ENCODE results near the gene GAB2.

The GAB2 gene

DNA sequence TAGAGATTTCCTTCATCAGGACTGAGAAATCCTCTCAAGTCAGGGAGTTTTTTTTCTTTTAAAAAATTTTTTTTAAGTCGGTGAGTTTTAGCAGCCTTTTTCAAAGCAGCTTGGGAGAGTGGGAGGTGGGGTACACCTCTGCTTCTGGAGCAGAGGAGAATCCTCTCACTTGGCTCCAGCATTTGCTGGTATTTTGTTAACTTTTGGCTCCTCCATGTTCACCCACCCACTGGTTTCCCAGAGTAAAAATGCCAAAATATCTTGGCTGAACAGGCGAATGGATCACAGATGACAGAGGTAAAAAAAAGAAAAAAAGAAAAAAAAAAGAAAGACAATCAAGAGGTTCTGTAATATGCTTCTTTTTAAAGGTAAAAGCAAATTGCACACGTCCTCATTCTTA is 68.0 kb downstream of the GAB2 start:
- no peak for DNase-seq (ENCODE audit: extremely low read depth, low read depth)
- TF ChIP-seq, protein P1, sequence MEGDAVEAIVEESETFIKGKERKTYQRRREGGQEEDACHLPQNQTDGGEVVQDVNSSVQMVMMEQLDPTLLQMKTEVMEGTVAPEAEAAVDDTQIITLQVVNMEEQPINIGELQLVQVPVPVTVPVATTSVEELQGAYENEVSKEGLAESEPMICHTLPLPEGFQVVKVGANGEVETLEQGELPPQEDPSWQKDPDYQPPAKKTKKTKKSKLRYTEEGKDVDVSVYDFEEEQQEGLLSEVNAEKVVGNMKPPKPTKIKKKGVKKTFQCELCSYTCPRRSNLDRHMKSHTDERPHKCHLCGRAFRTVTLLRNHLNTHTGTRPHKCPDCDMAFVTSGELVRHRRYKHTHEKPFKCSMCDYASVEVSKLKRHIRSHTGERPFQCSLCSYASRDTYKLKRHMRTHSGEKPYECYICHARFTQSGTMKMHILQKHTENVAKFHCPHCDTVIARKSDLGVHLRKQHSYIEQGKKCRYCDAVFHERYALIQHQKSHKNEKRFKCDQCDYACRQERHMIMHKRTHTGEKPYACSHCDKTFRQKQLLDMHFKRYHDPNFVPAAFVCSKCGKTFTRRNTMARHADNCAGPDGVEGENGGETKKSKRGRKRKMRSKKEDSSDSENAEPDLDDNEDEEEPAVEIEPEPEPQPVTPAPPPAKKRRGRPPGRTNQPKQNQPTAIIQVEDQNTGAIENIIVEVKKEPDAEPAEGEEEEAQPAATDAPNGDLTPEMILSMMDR (IDR thresholded peaks at IDR 0.05; ENCODE audit: low read depth, low read length), result no peak

DNA sequence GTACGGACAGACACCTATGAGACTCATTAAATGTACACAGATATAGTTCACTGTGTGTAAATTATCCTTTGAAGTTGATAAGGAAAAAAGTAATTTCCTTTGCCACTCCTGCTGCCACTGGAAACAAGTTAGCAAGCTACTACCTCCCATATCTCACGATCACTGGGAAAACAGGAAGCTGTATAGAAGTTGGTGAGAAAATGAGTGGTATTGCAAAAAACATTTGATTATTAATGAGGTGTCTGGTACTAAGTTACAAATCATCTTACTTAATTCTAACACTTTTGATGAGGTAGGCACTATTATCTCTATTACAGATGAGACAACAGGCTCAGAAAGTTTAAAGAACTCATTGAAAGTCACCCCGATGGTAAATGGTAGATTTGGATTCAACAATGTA is 68.5 kb downstream of the GAB2 start:
- DNase-seq (ENCODE audit: extremely low read depth, low read depth), result no peak
- TF ChIP-seq, protein P1 (IDR thresholded peaks at IDR 0.05; ENCODE audit: low read depth, low read length), result no peak

DNA sequence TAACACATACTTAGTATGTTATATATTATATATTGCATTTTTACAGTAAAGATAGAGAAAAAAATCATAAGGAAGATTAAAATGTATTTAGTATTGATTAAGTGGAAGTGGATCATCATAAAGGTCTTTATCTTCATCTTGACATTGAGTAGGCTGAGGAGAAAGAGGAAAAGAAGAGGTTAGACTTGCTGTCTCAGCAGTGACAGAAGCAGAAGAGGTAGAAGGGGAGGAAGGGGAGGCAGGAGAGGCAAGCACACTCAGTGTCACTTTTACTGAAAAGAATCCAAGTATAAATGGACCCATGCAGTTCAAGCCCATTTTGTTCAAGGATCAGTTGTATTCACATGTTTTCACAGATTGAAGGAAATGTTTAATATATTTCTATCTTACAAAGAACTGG is 69.7 kb downstream of the GAB2 start:
- TF ChIP-seq, protein P1 (IDR thresholded peaks at IDR 0.05; ENCODE audit: low read depth, low read length), result no peak
- no peak for DNase-seq (ENCODE audit: extremely low read depth, low read depth)

DNA sequence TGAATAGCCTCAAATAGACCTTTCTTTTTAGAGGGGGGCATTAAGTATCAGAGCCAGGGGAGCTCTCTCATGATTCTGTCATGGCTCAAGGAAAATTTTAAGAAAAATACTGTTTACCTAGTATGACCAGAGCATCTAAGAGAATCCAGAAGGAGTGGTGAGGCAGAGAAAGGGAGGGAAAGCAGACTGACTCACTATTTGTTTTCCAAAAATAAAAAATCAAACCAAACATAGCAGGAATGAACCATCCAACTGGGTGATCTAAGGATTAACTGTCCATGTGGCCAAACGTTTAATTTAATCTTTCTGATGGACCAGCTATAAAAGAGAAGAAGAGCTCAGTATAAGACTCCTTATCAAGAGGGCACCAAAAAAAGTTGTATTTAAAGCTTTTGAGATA is 70.8 kb downstream of the GAB2 start:
- TF ChIP-seq, protein P1 (IDR thresholded peaks at IDR 0.05; ENCODE audit: low read depth, low read length), result no peak

DNA sequence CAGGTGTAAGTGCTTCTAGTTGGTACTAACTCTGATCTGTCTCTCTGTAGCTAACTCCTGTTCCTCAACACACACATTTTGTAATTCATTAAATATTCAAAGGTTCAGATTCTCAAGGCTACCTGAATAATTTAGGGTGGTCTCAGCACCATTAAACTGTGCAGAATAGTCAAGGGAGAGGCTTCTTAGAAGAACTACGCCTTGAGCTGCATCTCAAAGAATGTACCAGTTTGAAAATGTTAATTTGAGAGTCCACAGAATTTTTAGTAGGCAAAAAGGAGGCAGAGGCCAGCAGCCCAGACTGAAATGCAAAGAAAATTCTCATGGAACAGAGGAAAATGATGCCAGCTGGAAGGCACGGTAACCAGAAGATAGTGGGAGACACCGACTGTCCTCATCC is 72.2 kb downstream of the GAB2 start:
- TF ChIP-seq, protein P1 (IDR thresholded peaks at IDR 0.05; ENCODE audit: low read depth, low read length), result no peak
- no peak for DNase-seq (ENCODE audit: extremely low read depth, low read depth)

More for the DNA sequence above, 70.8 kb downstream of the GAB2 start:
- no peak for DNase-seq (ENCODE audit: extremely low read depth, low read depth)

DNA sequence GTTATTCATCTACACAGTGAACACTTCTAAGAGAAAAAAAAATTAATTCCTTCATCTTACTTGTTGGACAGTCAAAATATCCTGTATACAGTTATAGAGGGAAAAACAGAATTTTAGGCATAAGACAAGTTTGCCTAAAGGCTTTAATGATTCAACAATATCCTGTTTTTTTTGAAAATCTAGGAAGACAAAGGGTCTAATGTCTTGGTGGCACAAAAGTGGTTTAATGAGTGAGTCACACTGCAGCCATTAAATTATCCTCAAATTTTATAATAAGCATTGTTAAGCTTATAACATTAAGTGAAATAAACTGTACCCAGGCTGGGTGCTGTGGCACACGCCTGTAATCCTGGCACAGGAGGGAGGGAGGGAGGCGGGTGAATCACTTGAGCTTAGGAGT is 72.9 kb downstream of the GAB2 start:
- no peak for DNase-seq (ENCODE audit: extremely low read depth, low read depth)
- TF ChIP-seq, protein P1 (IDR thresholded peaks at IDR 0.05; ENCODE audit: low read depth, low read length), result no peak

DNA sequence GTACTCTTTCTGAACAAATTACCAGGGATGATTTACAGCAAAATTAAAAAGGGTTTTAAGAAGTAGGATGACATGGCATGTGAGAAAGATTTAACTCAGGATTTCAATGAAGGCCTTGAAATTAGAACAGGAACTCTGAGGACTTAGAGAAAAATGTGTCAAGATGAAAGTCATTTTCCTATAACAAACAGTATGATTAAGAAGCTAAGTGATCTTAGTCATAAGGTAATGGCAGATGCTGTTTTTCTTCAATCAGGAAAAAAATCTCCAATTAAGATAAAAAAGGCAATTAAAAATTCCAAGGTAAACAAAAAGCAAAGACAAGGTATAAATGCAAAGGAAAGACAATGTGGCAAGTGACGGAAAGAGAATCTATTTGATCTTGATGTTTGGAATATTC is 73.5 kb downstream of the GAB2 start:
- TF ChIP-seq, protein P1 (IDR thresholded peaks at IDR 0.05; ENCODE audit: low read depth, low read length), result no peak

More for the DNA sequence above, 73.5 kb downstream of the GAB2 start:
- DNase-seq (ENCODE audit: extremely low read depth, low read depth), result no peak
